ENCODE data around the gene ENTPD6.

Gene ENTPD6

DNA sequence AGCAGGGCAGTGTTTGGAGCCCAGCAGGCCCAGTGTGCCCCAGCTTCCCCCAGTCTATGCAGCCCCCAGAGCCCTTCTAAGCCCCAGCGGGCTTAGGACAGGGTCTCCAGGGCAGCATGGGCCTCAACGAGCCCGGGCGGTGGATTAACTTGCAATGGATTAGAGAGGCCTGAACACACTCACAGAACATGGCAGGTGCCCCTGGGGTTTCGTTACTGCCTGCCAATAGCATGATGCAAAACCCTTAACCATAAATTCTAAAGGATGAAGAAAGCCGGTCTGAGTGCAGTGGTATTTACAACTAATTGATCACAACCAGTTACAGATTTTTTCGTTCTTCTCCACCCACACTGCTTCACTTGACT lies 18.9 kb downstream of the ENTPD6 start:
- DNase-seq (ENCODE audit: extremely low spot score): no peak
- ChIA-PET POLR2A (no interaction called here), CTCF (no interaction called here)
- TF ChIP-seq CTBP1 (IDR thresholded peaks at IDR 0.05; ENCODE audit: borderline replicate concordance): no peak
- no peak for TF ChIP-seq TARDBP (IDR thresholded peaks at IDR 0.05)
- TF ChIP-seq FOXA1 (IDR thresholded peaks at IDR 0.05): no peak
- TF ChIP-seq FOXM1 (IDR thresholded peaks at IDR 0.05; ENCODE audit: borderline replicate concordance): no peak
- no peak for TF ChIP-seq NFRKB (IDR thresholded peaks at IDR 0.05)
- TF ChIP-seq SP1 (IDR thresholded peaks at IDR 0.05): no peak
- no peak for TF ChIP-seq HDGF (IDR thresholded peaks at IDR 0.05; ENCODE audit: borderline replicate concordance)
- no peak for TF ChIP-seq FOXK2 (IDR thresholded peaks at IDR 0.05)
- no peak for TF ChIP-seq ZNF384 (IDR thresholded peaks at IDR 0.05)
- TF ChIP-seq, protein P1, sequence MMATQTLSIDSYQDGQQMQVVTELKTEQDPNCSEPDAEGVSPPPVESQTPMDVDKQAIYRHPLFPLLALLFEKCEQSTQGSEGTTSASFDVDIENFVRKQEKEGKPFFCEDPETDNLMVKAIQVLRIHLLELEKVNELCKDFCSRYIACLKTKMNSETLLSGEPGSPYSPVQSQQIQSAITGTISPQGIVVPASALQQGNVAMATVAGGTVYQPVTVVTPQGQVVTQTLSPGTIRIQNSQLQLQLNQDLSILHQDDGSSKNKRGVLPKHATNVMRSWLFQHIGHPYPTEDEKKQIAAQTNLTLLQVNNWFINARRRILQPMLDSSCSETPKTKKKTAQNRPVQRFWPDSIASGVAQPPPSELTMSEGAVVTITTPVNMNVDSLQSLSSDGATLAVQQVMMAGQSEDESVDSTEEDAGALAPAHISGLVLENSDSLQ (IDR thresholded peaks at IDR 0.05): no peak
- TF ChIP-seq ELF4 (IDR thresholded peaks at IDR 0.05): no peak
- no peak for TF ChIP-seq BHLHE40 (IDR thresholded peaks at IDR 0.05; ENCODE audit: borderline replicate concordance)
- no peak for TF ChIP-seq LEF1 (IDR thresholded peaks at IDR 0.05; ENCODE audit: borderline replicate concordance)
- TF ChIP-seq ARNT (IDR thresholded peaks at IDR 0.05): no peak
- no peak for TF ChIP-seq SUZ12 (IDR thresholded peaks at IDR 0.05)

DNA sequence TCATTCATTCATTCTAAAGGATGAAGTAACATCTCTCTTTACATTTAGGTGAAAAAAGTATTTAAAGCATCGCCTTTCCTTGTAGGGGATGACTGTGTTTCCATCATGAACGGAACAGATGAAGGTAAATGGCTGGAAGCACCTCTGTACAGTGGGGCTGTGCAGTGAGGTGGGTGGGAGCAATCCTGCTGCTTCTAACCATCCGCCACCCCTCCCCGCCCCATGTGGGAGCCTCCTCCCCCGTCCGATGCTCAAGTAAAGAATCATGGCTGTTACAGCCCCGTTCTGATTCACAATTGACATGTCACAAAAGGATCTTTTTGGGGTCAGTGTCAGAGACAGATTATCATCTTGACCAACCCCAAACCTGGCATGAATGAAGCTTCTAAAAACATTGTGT lies 19.3 kb downstream of the ENTPD6 start:
- CTCF ChIA-PET: no interaction called here
- POLR2A ChIA-PET: interaction anchor here (1.0 kb wide), 1 partner anchor 20 kb away, joined by 4 read pairs; the partner anchor contains the start of gene ENTPD6
- TF ChIP-seq FOXA1 (IDR thresholded peaks at IDR 0.05): no peak
- no peak for TF ChIP-seq BHLHE40 (IDR thresholded peaks at IDR 0.05; ENCODE audit: borderline replicate concordance)
- no peak for TF ChIP-seq ELF4 (IDR thresholded peaks at IDR 0.05)
- no peak for TF ChIP-seq NFRKB (IDR thresholded peaks at IDR 0.05)
- no peak for TF ChIP-seq FOXK2 (IDR thresholded peaks at IDR 0.05)
- no peak for TF ChIP-seq SP1 (IDR thresholded peaks at IDR 0.05)
- no peak for TF ChIP-seq ARNT (IDR thresholded peaks at IDR 0.05)
- TF ChIP-seq TARDBP (IDR thresholded peaks at IDR 0.05): no peak
- DNase-seq (ENCODE audit: extremely low spot score): no peak

DNA sequence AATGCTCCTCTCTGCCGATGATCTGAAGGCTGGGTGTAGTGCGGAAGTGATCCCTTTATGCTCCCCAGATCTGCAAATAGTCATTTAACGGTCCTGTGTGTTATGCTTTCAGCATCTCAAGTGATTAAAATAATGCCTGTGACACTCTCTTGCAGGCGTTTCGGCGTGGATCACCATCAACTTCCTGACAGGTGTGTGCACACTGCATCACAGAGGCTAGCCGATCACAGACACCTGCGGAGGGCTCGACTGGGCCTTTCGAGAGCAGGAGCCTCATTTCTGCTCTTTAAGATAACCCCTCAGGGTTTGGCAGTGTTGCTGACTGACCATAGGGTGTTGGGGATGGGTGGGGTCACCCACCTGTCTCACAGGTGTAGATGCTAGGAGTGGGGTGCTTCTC lies 20.0 kb downstream of the ENTPD6 start:
- TF ChIP-seq FOXM1 (IDR thresholded peaks at IDR 0.05; ENCODE audit: borderline replicate concordance): no peak
- TF ChIP-seq HDGF (IDR thresholded peaks at IDR 0.05; ENCODE audit: borderline replicate concordance): no peak
- no peak for TF ChIP-seq CTBP1 (IDR thresholded peaks at IDR 0.05; ENCODE audit: borderline replicate concordance)
- TF ChIP-seq, protein P1 (IDR thresholded peaks at IDR 0.05): no peak
- no peak for TF ChIP-seq NFRKB (IDR thresholded peaks at IDR 0.05)
- TF ChIP-seq FOXA1 (IDR thresholded peaks at IDR 0.05): no peak
- no peak for TF ChIP-seq FOXK2 (IDR thresholded peaks at IDR 0.05)
- TF ChIP-seq ARNT (IDR thresholded peaks at IDR 0.05): no peak
- TF ChIP-seq SUZ12 (IDR thresholded peaks at IDR 0.05): no peak
- no peak for TF ChIP-seq LEF1 (IDR thresholded peaks at IDR 0.05; ENCODE audit: borderline replicate concordance)
- DNase-seq (ENCODE audit: extremely low spot score): no peak
- ChIA-PET POLR2A (interaction anchor here (1.0 to 2.0 kb wide), 2 partner anchors 20 to 32 kb away, joined by 4 to 9 read pairs; partner anchors contain the start of genes ENTPD6 and PYGB), CTCF (no interaction called here)

GRCh38 chr20:25216199-25216945 lies 20.9 kb downstream of the ENTPD6 start:
- POLR2A ChIA-PET: interaction anchor here (0.9 to 2.0 kb wide), 2 partner anchors 21 to 31 kb away, joined by 3 to 9 read pairs; partner anchors contain the start of gene PYGB
- DNase-seq (ENCODE audit: extremely low spot score): no peak
- TF ChIP-seq ELF4 (IDR thresholded peaks at IDR 0.05): no peak
- no peak for TF ChIP-seq ZNF384 (IDR thresholded peaks at IDR 0.05)
- TF ChIP-seq ARNT (IDR thresholded peaks at IDR 0.05): no peak
- TF ChIP-seq, protein P1 (IDR thresholded peaks at IDR 0.05): no peak
- no peak for TF ChIP-seq HDGF (IDR thresholded peaks at IDR 0.05; ENCODE audit: borderline replicate concordance)
- TF ChIP-seq NFRKB (IDR thresholded peaks at IDR 0.05): no peak
- no peak for TF ChIP-seq FOXA1 (IDR thresholded peaks at IDR 0.05)
- CTCF ChIA-PET: interaction anchor here (0.7 kb wide), 1 partner anchor 31 kb away, joined by 3 read pairs; no protein-coding TSS in a partner anchor

DNA sequence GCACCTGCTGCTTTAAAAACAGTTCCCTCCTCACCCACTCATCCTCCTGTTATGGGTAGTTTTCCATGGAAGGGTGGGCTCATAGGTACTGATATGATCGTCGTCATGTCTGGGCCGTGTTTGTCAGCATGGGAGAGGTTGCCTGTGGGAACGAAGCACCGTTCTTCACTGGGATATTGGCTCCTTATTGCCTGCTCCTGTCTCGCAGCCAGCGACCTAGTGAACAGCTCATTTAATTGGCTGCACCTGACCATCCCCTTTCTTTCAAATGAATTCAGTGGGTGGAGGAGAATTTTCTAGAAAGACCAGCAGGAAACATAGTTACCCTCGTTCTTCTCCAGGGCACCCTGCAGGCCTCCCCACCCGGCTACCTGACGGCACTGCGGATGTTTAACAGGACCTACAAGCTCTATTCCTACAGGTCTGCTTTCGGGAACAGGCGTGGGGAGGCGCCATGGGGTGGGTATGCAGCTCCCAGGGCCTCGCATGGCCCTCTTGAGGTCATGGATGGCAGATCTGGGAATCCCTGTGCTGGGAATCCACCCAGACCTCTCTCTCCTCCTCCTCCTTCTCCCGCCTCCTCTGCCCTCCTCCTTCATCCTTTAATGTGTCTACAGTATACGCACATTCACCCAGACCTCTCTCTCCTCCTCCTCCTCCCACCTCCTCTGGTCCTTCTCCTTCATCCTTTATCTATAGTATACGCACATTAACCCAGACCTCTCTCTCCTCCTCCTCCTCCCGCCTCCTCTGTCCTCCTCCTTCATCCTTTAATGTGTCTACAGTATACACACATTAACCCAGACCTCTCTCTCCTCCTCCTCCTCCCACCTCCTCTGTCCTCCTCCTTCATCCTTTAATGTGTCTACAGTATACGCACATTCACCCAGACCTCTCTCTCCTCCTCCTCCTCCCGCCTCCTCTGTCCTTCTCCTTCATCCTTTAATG lies 21.9 kb downstream of the ENTPD6 start:
- DNase-seq (ENCODE audit: extremely low spot score): no peak
- CTCF ChIA-PET: interaction anchor here (0.7 kb wide), 1 partner anchor 30 kb away, joined by 3 read pairs; no protein-coding TSS in a partner anchor
- TF ChIP-seq HDGF (IDR thresholded peaks at IDR 0.05; ENCODE audit: borderline replicate concordance) (no peak), CTBP1 (IDR thresholded peaks at IDR 0.05; ENCODE audit: borderline replicate concordance) (no peak), FOXA1 (IDR thresholded peaks at IDR 0.05) (no peak), TARDBP (IDR thresholded peaks at IDR 0.05) (no peak), BHLHE40 (IDR thresholded peaks at IDR 0.05; ENCODE audit: borderline replicate concordance) (no peak), LEF1 (IDR thresholded peaks at IDR 0.05; ENCODE audit: borderline replicate concordance) (no peak), SUZ12 (IDR thresholded peaks at IDR 0.05) (no peak), L3MBTL2 (conservative IDR thresholded peaks at IDR 0.05) (no peak), ARNT (IDR thresholded peaks at IDR 0.05) (no peak), ZNF384 (IDR thresholded peaks at IDR 0.05) (no peak), FOXM1 (IDR thresholded peaks at IDR 0.05; ENCODE audit: borderline replicate concordance) (no peak), SP1 (IDR thresholded peaks at IDR 0.05) (no peak), FOXK2 (IDR thresholded peaks at IDR 0.05) (no peak), ELF4 (IDR thresholded peaks at IDR 0.05) (no peak), NFRKB (IDR thresholded peaks at IDR 0.05) (no peak)
- TF ChIP-seq, protein P1 (IDR thresholded peaks at IDR 0.05): no peak
- POLR2A ChIA-PET: interaction anchor here (0.9 to 2.0 kb wide), 2 partner anchors 23 to 30 kb away, joined by 3 to 9 read pairs; partner anchors contain the start of gene PYGB

Measured in HEK293T (cell line).